Stimulated activated CD4-positive, alpha-beta T cell treated with anti-CD3 and anti-CD28 coated beads, Interleukin-1b, Interleukin-23, amount 100 ng/mL, for 1 hour (primary cell): ENCODE results near the gene CCDC149.

Experiments
- DNase-seq, 2 donors: peaks; one replicate each; pipeline ENCODE4 v3.0.0-alpha.2; 2020; ENCODE audit warnings: low read depth in 2 of 2

CCDC149 gene

GRCh38 chr4:24802648-24803047, 110.2 kb downstream of the CCDC149 start:
- DNase-seq: no peak

DNA sequence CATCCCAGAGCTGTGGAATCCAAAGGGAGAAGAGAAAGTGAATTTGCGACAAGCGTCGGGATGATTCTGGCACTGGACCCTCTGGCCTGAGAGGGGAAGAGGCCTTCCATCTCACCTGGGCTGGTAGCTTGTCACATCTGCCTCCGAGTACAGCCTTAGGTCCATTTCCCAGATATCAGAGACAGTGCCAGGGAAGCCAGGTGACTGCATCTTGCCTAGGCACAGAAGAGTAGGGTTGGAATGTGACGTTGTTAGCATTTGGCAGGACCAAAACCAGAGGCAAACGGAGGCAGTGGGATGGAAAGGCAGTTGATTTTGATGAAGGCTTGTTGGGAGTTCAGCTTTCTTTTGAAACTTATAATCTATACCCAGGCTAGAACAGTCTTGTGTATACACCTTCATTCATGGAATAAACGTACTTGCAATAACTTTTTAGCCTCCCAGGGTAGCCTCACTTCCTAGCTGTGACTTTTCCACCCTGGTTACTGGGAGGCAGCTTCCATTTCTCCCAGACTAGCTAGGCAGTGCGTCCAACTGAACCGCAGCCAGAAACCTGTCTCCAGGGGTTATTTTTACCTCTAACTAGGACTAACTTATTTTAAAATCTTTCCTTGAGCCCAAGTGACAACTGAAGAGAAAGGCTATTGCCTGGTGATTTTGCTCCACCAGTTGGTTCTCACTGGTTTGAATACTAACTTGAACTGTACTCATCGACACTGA, 111.5 kb downstream of the CCDC149 start:
- DNase-seq: no peak

GRCh38 chr4:24800325-24800895, 112.4 kb downstream of the CCDC149 start:
- DNase-seq: no peak

DNA sequence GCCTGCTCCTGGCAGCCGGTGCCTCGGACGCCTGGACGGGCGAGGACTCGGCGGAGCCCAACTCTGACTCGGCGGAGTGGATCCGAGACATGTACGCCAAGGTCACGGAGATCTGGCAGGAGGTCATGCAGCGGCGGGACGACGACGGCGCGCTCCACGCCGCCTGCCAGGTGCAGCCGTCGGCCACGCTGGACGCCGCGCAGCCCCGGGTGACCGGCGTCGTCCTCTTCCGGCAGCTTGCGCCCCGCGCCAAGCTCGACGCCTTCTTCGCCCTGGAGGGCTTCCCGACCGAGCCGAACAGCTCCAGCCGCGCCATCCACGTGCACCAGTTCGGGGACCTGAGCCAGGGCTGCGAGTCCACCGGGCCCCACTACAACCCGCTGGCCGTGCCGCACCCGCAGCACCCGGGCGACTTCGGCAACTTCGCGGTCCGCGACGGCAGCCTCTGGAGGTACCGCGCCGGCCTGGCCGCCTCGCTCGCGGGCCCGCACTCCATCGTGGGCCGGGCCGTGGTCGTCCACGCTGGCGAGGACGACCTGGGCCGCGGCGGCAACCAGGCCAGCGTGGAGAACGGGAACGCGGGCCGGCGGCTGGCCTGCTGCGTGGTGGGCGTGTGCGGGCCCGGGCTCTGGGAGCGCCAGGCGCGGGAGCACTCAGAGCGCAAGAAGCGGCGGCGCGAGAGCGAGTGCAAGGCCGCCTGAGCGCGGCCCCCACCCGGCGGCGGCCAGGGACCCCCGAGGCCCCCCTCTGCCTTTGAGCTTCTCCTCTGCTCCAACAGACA, 113.1 kb downstream of the CCDC149 start:
- DNase-seq: no peak

DNA sequence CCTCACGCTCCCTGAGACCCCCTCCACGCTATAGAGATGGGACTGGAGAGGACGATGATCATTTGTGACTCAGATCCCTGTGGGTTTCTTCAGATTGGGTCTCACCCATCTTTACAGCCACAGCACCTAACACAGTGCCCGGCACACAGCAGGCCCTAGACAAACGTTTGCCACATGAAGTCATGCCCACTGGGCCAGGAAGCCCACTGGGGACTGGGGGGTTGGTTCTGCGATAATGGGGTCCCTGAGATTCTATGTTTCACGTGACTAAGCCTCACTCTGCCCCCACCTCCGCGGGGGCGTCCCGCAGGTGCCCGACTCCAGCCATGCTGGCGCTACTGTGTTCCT, 113.7 kb downstream of the CCDC149 start:
- no peak for DNase-seq

- no peak for DNase-seq
These were observed 114.7 kb downstream of the CCDC149 start for GRCh38 chr4:24798036-24798610.

GRCh38 chr4:24796620-24797019, 116.2 kb downstream of the CCDC149 start:
- DNase-seq: no peak

- no peak for DNase-seq
These were observed 117.0 kb downstream of the CCDC149 start for GRCh38 chr4:24795666-24796381.

GRCh38 chr4:24794916-24795665, 117.8 kb downstream of the CCDC149 start, which contains the start of gene SOD3:
Gene SOD3, plus strand, starts transcription at chr4:24795573. Its CDS starts 3,949 bp downstream, at chr4:24799522.
- no peak for DNase-seq

DNA sequence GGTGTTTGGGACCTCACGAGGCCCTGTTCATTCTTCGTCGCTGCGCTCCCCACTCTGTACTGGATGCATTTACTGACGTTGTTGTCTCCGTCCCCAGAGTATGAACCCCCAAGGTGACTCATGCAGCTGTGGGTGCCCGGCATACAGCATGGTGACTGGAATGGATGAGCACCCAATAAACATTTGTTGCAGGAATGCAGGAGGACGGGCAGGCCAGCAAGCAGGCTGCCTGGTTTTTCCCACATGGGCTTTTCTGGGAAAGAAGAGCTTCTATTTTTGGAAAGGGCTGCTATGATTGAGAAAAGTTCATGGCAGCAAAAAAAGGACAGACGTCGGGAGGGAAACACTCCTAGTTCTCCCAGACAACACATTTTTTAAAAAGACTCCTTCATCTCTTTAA, 118.4 kb downstream of the CCDC149 start:
- no peak for DNase-seq

GRCh38 chr4:24794051-24794450, 118.8 kb downstream of the CCDC149 start:
- no peak for DNase-seq

- DNase-seq: no peak
These were observed 119.4 kb downstream of the CCDC149 start for GRCh38 chr4:24793219-24794005.

- no peak for DNase-seq
These were observed 120.3 kb downstream of the CCDC149 start for GRCh38 chr4:24792552-24792951.

GRCh38 chr4:24791043-24791442, 121.8 kb downstream of the CCDC149 start:
- no peak for DNase-seq

- DNase-seq: no peak
These were observed 129.3 kb downstream of the CCDC149 start for GRCh38 chr4:24783506-24783905.

DNA sequence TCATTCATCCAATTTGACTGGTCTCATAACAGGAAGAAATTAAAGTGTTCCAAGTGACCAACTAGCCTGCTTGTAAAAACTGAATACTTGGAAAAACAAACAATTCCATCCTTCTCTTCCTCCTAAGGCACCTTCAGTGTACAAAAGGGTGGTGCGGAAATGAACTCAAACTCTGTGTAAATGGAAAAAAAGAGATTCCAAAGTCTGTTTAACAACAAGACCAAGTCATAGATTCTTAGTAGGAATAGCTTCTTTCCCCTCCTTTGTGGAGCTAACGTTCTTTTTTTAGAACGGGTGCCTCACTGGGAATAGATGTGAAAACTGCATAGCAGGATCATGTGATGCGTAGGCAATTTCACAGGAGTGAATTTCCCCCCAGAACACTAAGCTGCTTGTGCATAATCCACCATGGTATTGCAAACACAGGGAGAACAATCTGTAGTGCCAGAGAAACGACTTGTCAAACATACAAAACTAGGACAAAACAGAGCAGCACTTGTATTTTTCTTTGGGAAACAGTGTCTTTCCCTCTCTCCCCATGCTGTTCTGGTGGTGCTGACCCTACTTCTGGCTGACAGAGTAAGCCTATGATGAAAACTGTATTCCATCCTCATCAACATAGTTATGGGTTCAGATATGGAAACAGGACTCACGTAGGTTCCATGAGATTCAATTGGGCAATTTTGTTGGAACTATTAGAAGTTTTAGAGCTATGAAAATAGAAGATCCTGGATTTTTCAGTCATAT, 130.7 kb downstream of the CCDC149 start:
- DNase-seq: no peak

DNA sequence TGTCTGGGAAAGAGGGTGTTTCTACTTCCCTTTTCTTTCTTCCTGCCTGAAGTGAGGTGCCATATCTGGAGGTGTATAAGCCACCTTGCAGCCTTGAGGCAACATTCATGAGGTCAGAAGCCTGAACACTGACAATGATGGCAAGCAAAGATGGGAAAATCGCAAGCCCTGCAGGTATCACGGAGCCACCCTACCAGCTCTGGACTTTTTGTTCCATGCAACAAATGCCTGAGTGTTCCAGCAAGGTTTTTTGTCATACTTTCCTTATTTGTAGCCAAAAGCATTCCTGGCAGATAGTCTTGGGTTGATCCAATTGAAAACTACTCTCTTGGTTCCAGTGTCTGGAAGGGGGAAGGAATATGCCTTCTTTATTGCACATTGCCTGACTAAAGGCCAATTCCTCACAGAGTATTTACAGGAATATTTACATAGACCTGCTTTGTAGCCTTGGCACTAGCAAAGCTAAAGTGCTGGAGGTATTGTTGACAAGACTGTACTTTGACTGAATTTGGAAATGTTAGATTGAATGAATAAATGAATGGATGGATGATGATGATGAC, 131.8 kb downstream of the CCDC149 start:
- DNase-seq: no peak

- DNase-seq: no peak
These were observed 134.2 kb downstream of the CCDC149 start for GRCh38 chr4:24778464-24779225.
